MV-4-11 (cell line): ENCODE measurements around the gene CFAP61.
A peak's percentile ranks its signal among the peaks of the same experiment; 100 is the strongest.

Source experiments
- DNase-seq: peaks from one replicate; lab custom pipeline; 2025; lab: John Stamatoyannopoulos, UW

CFAP61 gene

GRCh38 chr20:20365480-20366161 lies 313.3 kb downstream of the CFAP61 start:
- no peak for DNase-seq

- no peak for DNase-seq
Observed at GRCh38 chr20:20366551-20366875, 314.2 kb downstream of the CFAP61 start.

- DNase-seq: no peak
Observed at GRCh38 chr20:20366876-20367574, 314.7 kb downstream of the CFAP61 start.

GRCh38 chr20:20367575-20368417 lies 315.5 kb downstream of the CFAP61 start, which contains the start of gene INSM1:
Gene INSM1, plus strand, starts transcription at chr20:20368104. Its CDS starts 164 bp downstream, at chr20:20368268.
- no peak for DNase-seq

- DNase-seq: no peak
Observed at GRCh38 chr20:20368418-20369249, 316.3 kb downstream of the CFAP61 start.

GRCh38 chr20:20369250-20370093 lies 317.1 kb downstream of the CFAP61 start:
- no peak for DNase-seq

- no peak for DNase-seq
Observed at GRCh38 chr20:20370094-20370575, 317.8 kb downstream of the CFAP61 start.

GRCh38 chr20:20371083-20371482 lies 318.8 kb downstream of the CFAP61 start:
- no peak for DNase-seq

GRCh38 chr20:20371681-20372080 lies 319.3 kb downstream of the CFAP61 start:
- no peak for DNase-seq

GRCh38 chr20:20373091-20373571 lies 320.8 kb downstream of the CFAP61 start:
- no peak for DNase-seq

- DNase-seq: peak; percentile 26
Observed at GRCh38 chr20:20375862-20376261, 323.5 kb downstream of the CFAP61 start.

GRCh38 chr20:20386192-20386591 lies 333.9 kb downstream of the CFAP61 start:
- no peak for DNase-seq

- no peak for DNase-seq
Observed at GRCh38 chr20:20390393-20390792, 338.1 kb downstream of the CFAP61 start.

GRCh38 chr20:20391115-20391514 lies 338.8 kb downstream of the CFAP61 start:
- DNase-seq: no peak

- DNase-seq: no peak
Observed at GRCh38 chr20:20391766-20392165, 339.4 kb downstream of the CFAP61 start.

GRCh38 chr20:20393207-20394120 lies 341.1 kb downstream of the CFAP61 start:
- DNase-seq: peak; percentile 82

GRCh38 chr20:20395087-20395486 lies 342.8 kb downstream of the CFAP61 start:
- DNase-seq: no peak

- no peak for DNase-seq
Observed at GRCh38 chr20:20395903-20396568, 343.7 kb downstream of the CFAP61 start.

- no peak for DNase-seq
Observed at GRCh38 chr20:20396794-20397193, 344.5 kb downstream of the CFAP61 start.
